Stimulated activated CD8-positive, alpha-beta memory T cell treated with anti-CD3 and anti-CD28 coated beads, Interleukin-12 subunit alpha, Interleukin-12 subunit beta, amount 100 ng/mL, for 4 hours (primary cell): ENCODE data around the gene PPP6R2.

Experiments used
- DNase-seq: peaks from one replicate; pipeline ENCODE4 v3.0.0-alpha.2; 2020; ENCODE audit warnings: low read depth

Gene PPP6R2

GRCh38 chr22:50445880-50446707 lies 103.0 kb downstream of the PPP6R2 start:
- DNase-seq = no peak

GRCh38 chr22:50446708-50447575 lies 103.8 kb downstream of the PPP6R2 start:
- DNase-seq = no peak

- no peak for DNase-seq
Measured at GRCh38 chr22:50447576-50448551, 104.7 kb downstream of the PPP6R2 start.

DNA sequence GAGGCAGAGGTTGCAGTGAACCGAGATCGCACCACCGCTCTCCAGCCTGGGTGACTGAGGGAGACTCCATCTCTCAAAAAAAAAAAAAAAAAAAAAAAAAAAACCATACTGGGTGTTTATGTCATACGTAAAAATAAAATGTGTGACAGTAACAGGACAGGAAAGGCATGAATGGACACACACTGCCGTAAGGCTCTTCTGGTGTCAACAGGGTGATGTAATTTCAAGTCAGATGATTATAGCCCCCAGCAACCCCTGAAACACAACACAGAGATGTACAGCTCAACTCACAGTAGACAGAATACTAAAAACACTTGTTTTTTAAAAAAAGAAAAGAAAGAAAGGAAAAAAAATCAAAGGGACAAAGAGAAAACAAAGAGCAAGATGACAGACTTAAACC lies 109.5 kb downstream of the PPP6R2 start:
- DNase-seq = no peak

DNA sequence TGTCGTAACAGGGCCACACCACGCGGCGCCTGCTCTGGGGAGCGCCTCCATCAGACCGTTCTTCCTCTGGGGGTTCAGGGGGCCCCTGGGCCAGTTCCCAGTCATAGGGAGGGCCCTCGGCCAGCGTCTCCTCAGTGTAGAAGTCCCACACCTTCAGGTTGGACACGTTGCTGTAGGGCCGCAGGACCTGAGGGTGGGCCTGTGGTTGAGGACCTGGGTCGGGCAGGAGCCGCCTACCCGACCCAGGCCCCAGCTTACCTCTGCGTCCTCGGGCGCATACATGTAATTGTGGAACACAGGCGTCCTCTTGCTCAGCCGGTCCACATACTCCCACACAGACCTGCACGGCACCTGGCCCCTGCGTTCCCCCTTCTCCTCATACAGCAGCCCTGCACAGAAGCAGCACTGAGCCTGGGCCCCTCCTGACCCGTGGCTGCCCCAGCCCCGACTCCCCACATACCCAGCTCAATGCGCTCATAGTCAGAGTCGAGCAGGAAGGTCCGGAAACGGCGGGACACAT lies 111.5 kb downstream of the PPP6R2 start:
- DNase-seq = no peak

GRCh38 chr22:50455201-50455600 lies 112.1 kb downstream of the PPP6R2 start:
- DNase-seq = no peak

DNA sequence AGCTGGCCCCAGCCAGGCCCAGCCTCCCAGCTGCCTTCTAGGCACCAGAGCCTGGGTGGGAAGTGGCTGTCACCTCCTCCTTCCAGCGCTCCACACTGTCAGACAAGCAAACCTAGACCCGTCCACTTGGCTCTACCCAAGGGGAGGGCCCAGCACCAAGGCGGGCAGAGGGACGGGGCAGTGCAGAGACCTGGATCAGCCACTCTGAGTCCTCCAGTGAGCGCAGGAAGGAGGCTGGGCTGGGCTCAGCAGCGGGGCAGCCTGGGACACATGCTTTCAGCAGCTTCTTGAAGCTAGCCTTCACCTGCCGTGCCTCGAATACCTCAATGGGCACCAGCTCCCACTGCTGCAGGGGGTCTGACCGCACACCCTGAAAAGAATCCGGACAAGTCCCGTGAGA lies 112.9 kb downstream of the PPP6R2 start:
- no peak for DNase-seq

DNA sequence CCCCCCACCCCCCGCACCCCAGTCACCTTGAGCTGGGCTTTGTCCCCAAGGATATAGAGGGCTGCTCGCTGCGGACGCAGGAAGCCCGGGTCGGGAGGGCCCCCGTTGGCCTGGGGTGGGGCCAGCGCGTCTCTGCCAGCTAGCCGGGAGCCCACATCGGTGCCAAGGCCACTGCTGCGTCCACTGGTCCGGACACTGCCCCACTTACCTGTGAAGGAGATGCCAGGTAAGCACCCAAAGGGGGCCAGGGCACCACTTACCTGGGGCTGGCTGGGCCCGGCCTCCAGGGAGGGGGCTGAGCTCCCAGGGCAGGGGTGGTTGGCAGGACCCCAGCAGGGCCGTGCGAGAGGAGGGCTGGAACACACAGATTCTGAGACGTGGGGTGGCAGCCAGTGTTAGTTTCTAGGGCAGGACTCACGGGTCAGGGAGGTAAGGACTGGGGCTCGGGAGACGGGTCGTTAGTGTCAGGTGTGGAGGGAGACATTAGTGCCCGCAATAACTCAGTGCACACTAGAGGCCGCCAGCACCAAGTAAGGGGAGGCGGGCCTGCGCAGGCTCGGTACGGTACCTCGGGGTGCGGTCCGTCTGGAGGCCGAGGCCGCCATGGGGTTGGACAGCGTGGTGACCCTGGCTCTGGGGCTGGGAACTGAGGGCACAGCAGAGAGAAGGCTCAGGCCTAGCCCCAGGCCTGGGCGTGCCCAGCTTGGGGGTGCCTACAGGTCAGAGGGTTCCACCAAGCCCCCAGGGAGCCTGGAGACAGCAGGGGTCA lies 113.5 kb downstream of the PPP6R2 start:
- DNase-seq = no peak

DNA sequence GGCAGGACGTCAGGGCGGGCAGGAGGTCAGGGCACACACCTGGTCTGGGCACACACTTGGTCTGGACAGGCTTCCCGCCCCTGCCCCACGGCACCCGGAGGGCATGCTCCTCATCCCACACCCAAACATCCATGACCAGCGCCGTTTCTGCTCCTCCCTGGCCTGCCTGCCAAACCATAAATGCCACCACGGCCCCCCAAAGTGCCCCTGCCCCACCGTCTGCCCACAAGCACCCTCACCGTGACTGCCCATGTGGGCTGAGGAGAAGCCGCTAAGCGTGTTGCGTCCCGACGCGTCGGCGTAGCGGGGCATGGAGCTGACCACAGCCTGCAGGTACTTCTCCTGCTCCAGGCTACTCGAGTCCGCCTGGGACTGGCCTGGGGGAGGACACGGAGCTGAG lies 115.9 kb downstream of the PPP6R2 start:
- no peak for DNase-seq

GRCh38 chr22:50459496-50460140 lies 116.5 kb downstream of the PPP6R2 start:
- no peak for DNase-seq

DNA sequence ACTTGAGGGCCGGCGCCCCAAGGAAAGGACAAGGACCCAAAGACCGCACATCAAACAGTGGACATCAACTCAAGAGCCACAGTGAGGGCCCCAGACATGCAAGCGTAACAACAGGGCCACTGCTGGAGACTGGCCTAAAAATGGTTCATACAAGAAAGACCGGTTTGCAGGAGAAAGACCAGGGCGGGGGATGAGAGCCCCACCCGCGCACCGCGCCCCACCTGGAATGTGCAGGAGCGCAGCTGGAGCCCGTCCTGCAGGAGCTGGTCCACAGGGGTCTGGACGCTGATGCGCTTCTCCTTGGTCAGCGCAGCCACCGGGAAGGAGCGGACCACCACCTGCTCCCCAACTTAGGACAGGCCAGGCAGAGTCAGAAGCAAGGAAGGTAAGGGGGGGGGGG lies 117.8 kb downstream of the PPP6R2 start:
- DNase-seq = no peak

DNA sequence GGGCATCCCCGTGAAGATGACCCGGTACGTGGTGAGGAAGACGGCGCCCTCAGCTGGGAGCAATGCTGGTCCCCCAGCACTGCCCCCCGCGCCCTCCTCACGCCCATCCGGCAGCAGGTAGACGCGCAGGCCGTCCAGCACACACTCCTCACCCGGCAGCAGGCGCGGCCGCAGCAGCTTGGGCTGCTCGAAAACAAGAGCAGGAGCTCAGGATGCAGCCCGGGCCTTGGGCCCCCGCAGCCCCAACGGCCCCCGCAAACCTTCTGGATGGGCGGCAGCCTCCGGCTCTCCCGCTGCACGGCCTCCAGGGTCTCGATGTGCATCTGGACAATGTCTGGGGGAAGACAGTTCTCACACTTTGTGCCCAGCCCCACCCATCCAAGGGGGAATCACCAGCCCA lies 118.4 kb downstream of the PPP6R2 start:
- no peak for DNase-seq

DNA sequence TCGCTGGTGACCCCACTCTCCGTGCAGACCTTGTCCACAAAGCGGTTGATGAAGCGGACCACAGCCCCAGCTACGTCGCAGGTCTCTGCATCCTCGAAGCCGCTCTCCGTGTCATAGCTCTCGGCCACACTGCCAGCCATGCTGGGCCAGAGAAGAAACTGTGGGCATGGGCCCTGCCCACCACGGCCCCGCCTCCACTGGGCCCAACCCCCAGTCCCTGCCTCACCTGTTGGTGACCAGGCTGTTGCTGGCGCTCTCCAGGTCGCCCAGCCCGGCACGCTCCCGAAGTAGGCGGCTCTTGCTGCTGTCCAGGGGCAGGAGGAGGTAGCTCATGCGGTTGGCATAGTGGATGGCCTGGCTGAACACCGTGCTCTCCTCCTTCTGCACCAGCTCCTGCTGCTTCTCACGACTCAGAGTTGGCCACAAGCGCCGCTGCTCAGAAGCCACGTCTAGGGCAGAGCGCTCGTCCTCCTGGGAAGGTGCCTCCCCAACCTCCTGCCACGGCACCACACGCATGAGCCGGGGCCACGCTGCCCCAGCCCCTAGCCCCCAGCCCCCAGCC lies 118.9 kb downstream of the PPP6R2 start:
- DNase-seq = no peak

GRCh38 chr22:50463188-50463900 lies 120.2 kb downstream of the PPP6R2 start:
- no peak for DNase-seq

GRCh38 chr22:50464451-50464850 lies 121.3 kb downstream of the PPP6R2 start:
- DNase-seq = no peak

DNA sequence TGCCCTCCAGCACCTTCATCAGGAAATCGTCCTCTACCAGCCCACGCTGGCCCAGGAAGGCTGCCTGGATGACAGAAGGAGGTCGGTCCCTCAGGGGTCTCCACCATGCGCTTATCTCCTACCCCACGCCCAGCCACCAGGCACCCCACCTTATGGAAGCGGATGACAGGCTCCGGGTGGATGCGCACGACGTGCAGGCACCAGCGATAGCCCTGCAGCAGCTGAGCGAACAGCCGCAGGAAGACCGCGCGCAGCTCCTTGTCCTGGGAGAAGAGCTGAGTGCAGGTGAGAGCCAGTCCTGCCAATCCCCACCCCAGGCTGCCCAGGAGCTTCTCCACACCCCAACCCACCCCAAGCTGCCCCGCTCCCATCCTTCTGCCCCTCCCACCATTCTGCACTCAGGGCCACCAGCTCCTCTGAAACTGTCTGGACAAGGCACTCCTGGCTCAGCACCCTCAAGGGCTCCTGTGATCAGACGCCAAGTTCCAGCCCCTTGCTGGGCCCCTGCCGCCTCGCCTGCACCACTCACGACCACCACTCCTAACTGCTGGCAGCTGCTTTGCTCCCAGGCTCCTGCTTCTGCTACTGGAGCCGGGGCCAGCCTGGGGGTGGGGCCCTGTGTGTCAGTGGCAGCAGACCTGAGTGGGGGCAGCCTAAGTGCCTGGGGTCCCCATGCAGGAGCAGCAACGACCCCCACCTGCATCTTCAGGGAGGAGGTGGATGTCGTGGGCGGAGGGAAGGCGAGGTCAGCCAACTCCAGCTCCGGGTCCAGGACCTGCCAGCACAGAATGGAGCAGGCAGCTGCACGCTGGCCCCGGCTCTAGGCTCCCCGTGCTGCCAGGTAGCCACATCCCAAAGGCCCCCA lies 122.2 kb downstream of the PPP6R2 start:
- no peak for DNase-seq

DNA sequence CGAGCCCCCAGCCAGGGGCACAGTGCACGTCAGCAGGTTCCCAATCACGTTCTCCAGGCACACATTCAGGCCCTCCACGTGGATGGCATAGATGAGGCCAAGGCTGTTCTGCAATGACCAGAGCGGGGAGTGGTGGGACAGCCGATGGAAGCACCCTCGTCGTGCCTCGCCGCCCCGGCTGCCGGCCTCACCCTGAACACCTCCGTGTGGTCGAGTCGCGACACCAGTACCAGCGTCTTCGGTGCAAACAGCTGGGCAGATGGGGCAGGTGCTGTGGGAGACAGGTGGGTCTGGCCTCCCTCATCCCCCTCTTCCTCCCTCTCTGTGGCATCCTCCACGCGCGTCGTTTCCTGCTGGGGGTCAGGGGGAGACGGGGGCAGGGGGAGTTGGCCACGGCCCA lies 124.2 kb downstream of the PPP6R2 start:
- DNase-seq = no peak

GRCh38 chr22:50467773-50468440 lies 124.8 kb downstream of the PPP6R2 start:
- no peak for DNase-seq
